HepG2 (cell line): ENCODE data around the gene HACD2. TPM values are rescaled to one million over a fixed set of nuclear protein-coding genes. Genes with fewer than 3 reads are reported as not detected.

Source experiments
- ATAC-seq: fragments of 200-7000 bp; cut with Tn5 transposase; 3 replicates; pipeline ENCODE4 v1.9.1; 2020; ENCODE audit warnings: mild to moderate bottlenecking, moderate library complexity
- BruUV-seq: library from RNA; stranded (reverse); fragments of 400-500 nt; replicated peaks from 2 replicates; lab custom pipeline; 2021; lab: Mats Ljungman, UMichigan
- CTCF ChIA-PET: fragments of 300-600 bp; formaldehyde crosslinking; extraction: SDS; loops from one replicate; lab custom pipeline; 2021; ENCODE audit warnings: low total read pairs, inconsistent platforms, low intra/inter-chr PET ratio; lab: Yijun Ruan, JAX
- POLR2A ChIA-PET: fragments of 350-600 bp; sonication (Branson Sonifier 250); formaldehyde crosslinking; loops from one replicate; lab custom pipeline; 2020; ENCODE audit warnings: antibody characterized with exemption, inconsistent platforms; lab: Yijun Ruan, JAX
- DNase-seq: peaks from one replicate; pipeline ENCODE4 v3.0.0-alpha.2; 2015; ENCODE audit warnings: low spot score
- FAIRE-seq: peaks from 3 replicates; lab custom pipeline; 2011; peaks lifted over from hg19 to GRCh38; lab: Jason Lieb, UNC
- H2AFZ ChIP-seq: one replicate; pipeline ENCODE4 v1.6.1; 2011; ENCODE audit warnings: low read length, inconsistent platforms
- H3K27ac ChIP-seq: fragments of 300-600 bp; 3 replicates; pipeline ENCODE4 v1.8.0; 2011; ENCODE audit warnings: mixed run types, mild to moderate bottlenecking, mixed read lengths, low read length, inconsistent platforms; ENCODE audit not compliant: insufficient read depth; ENCODE audit errors: extremely low read length
- H3K27me3 ChIP-seq, 2 experiments: fragments of 200-600 bp in 1 of 2; 2 replicates in 1 of 2; 3 replicates in 1 of 2; pipeline versions ENCODE4 v1.6.0 to v1.8.0; 2011; ENCODE audit warnings: low read length in 2 of 2, mild to moderate bottlenecking in 2 of 2, moderate library complexity in 2 of 2, inconsistent platforms in 1 of 2; ENCODE audit not compliant: insufficient read depth in 2 of 2, control insufficient read depth in 1 of 2
- H3K36me3 ChIP-seq, 2 experiments: fragments of 200-600 bp in 1 of 2; replicated peaks in 1 of 2; 2 replicates in 1 of 2; 3 replicates in 1 of 2; pipeline versions ENCODE4 v1.5.1 to v1.8.0; 2011; ENCODE audit warnings: low read length in 2 of 2, inconsistent platforms in 1 of 2; ENCODE audit not compliant: insufficient read depth in 2 of 2, control insufficient read depth in 1 of 2
- H3K4me1 ChIP-seq: 2 replicates; pipeline ENCODE4 v1.5.1; 2012; ENCODE audit warnings: low read length, inconsistent platforms; ENCODE audit not compliant: insufficient read depth
- H3K4me2 ChIP-seq: 2 replicates; pipeline ENCODE4 v1.6.0; 2011; ENCODE audit warnings: low read depth, low read length, inconsistent platforms
- H3K4me3 ChIP-seq, 3 experiments: fragments of 200-600 bp in 1 of 3; sonication (generic), shearing (Covaris generic) in 1 of 3; replicated peaks in 1 of 3; 2 replicates each; pipeline ENCODE4 v1.5.1; 2011 to 2016; ENCODE audit warnings: low read length in 3 of 3, inconsistent platforms in 2 of 3, low read depth in 2 of 3, mild to moderate bottlenecking in 2 of 3, control low read depth in 1 of 3, mixed read lengths in 1 of 3; ENCODE audit not compliant: insufficient read depth in 1 of 3
- H3K79me2 ChIP-seq: one replicate; pipeline ENCODE4 v1.6.1; 2011; ENCODE audit warnings: low read length, inconsistent platforms; ENCODE audit not compliant: insufficient read depth
- H3K9ac ChIP-seq: 2 replicates; pipeline ENCODE4 v1.6.0; 2011; ENCODE audit warnings: mild to moderate bottlenecking, low read depth, low read length, inconsistent platforms; ENCODE audit not compliant: insufficient read depth
- H3K9me3 ChIP-seq: 2 replicates; pipeline ENCODE4 v1.5.1; 2012; ENCODE audit warnings: mild to moderate bottlenecking, low read length
- H4K20me1 ChIP-seq: 2 replicates; pipeline ENCODE4 v1.6.0; 2011; ENCODE audit warnings: inconsistent platforms, mild to moderate bottlenecking, low read length, moderate library complexity; ENCODE audit not compliant: insufficient read depth
- MBNL3 ChIP-seq: fragments of 250-450 bp; sonication (Bioruptor Pico); conservative IDR thresholded peaks from 2 replicates; pipeline ENCODE4 v1.8.0; 2022; ENCODE audit warnings: mild to moderate bottlenecking, inconsistent platforms
- MYC ChIP-seq: sonication (generic); formaldehyde crosslinking; IDR thresholded peaks from 2 replicates; pipeline ENCODE4 v1.9.0; 2021; ENCODE audit warnings: missing genetic modification reagents, borderline replicate concordance
- NFRKB ChIP-seq: fragments of 450-650 bp; IDR thresholded peaks from 2 replicates; pipeline ENCODE4 v1.6.1; 2017
- POLR2G ChIP-seq: fragments of 200-400 bp; formaldehyde crosslinking; IDR thresholded peaks from 2 replicates; pipeline ENCODE4 v1.6.1; 2018; ENCODE audit warnings: mild to moderate bottlenecking, low read depth, low read length, moderate library complexity
- ZFP36 ChIP-seq: fragments of 150-350 bp; IDR thresholded peaks from 2 replicates; pipeline ENCODE4 v1.6.1; 2018; ENCODE audit warnings: borderline replicate concordance, low read length, low read depth; ENCODE audit not compliant: partially characterized antibody
- ZNF143 ChIP-seq: sonication (generic); formaldehyde crosslinking; IDR thresholded peaks from 2 replicates; pipeline ENCODE4 v1.4.0; 2020; ENCODE audit warnings: missing genetic modification reagents
- ZNF207 ChIP-seq: fragments of 450-650 bp; IDR thresholded peaks from 2 replicates; pipeline ENCODE4 v1.6.1; 2016; ENCODE audit warnings: antibody characterized with exemption, borderline replicate concordance
- ZNF367 ChIP-seq: sonication (generic); formaldehyde crosslinking; IDR thresholded peaks from 2 replicates; pipeline ENCODE4 v1.4.0; 2020; ENCODE audit warnings: missing genetic modification reagents, borderline replicate concordance
- ZNF615 ChIP-seq: sonication (generic); formaldehyde crosslinking; IDR thresholded peaks from 2 replicates; pipeline ENCODE4 v1.5.0; 2020; ENCODE audit warnings: mild to moderate bottlenecking, missing genetic modification reagents, borderline replicate concordance
- WGBS: methylation state at CpG from one replicate; pipeline ENCODE4 v1.1.6; 2017; ENCODE audit warnings: low lambda C conversion rate; 5-methylcytosine and 5-hydroxymethylcytosine counted together
- in situ Hi-C: cut with HindIII; loops from 2 replicates; pipeline ENCODE4 v1.10.0; 2017; ENCODE audit warnings: low pct_unique_long_range_greater_than_20kb; ENCODE audit not compliant: extremely low pct_ligation_motif_present
- intact Hi-C: fragments of 100-400 bp; cut with micrococcal nuclease; formaldehyde crosslinking; loops from one replicate; pipeline ENCODE4 v1.10.0; 2022; ENCODE audit not compliant: unreplicated experiment
- polyA plus RNA-seq, 8 experiments: library from polyadenylated mRNA; depleted of rRNA in 3 of 8; stranded (reverse) in 7 of 8; unstranded in 1 of 8; fragments of >200 nt; fragmentation: Illumina TruSeq in 4 of 8; extraction: Trizol in 4 of 8; gene quantifications; 2 replicates each; pipeline versions ENCODE4 v1.2.1 to v1.2.3, GENCODE V29; 2011 to 2016; ENCODE audit warnings: low read depth in 4 of 8, missing spikeins in 1 of 8, mixed read lengths in 1 of 8; ENCODE audit not compliant: insufficient read depth in 1 of 8
- total RNA-seq, 5 experiments: library from RNA; depleted of rRNA; stranded (reverse); fragments of >200 nt; fragmentation: Illumina TruSeq; extraction: Trizol; gene quantifications; 2 replicates each; pipeline ENCODE4 v1.2.3, GENCODE V29; 2016; ENCODE audit warnings: low read depth in 1 of 5
- TF ChIP-seq, protein P1 (sequence below): IDR thresholded peaks from 2 replicates; pipeline ENCODE4 v1.6.1; 2016; ENCODE audit warnings: mild to moderate bottlenecking
- TF ChIP-seq, protein P2 (sequence below): sonication (generic); formaldehyde crosslinking; IDR thresholded peaks from 2 replicates; pipeline ENCODE4 v1.5.1; 2020; ENCODE audit warnings: mild to moderate bottlenecking, missing genetic modification reagents, borderline replicate concordance
- TF ChIP-seq, protein P3 (sequence below): sonication (generic); formaldehyde crosslinking; IDR thresholded peaks from 2 replicates; pipeline ENCODE4 v1.4.0; 2020; ENCODE audit warnings: missing genetic modification reagents

The HACD2 gene
- total and polyA plus RNA-seq, 2 of the 13 experiments (the other 11 are each of a cell fraction or from before 2014, with no cell fraction given): 47.0 to 50.4 TPM

DNA sequence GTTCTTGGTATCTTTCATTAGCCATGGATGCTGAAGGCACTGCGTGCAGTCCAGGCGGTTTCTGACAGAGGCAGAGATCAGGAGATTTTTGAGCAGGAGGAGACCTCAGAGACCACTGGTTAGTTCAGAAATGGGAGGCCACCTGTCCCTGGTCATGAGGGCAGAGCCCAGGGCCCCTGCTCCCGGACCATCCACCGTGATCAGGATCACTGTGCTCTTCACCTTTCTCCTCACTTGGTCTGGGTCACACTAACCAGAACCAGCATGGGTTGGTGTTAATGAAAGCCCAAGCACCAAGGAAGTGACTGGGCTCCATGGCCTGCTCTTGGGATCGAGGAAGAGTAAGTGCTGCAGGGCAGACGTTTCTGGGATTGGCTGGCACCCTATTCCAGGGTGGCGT, 42.0 kb upstream of the HACD2 start:
- Histone ChIP-seq H3K9me3 (no peaks in the 10 kb centered on the region), H3K27me3 (no peaks in the 10 kb centered on the region), H2AFZ (no peak overlapping the region), H3K27ac (no peak overlapping the region), H3K79me2 (no peaks in the 10 kb centered on the region), H3K36me3 (peaks cover 13 to 47% of the 10 kb centered on the region in 2 experiments; a peak in 4 of 5 replicates), H3K9ac (no peak overlapping the region), H3K4me3 (no peak overlapping the region), H3K4me2 (no peak overlapping the region), H4K20me1 (no peaks in the 10 kb centered on the region), H3K4me1 (peaks cover 3% of the 10 kb centered on the region)
- WGBS: 100% methylated on average over 3 of the region's 7 CpGs
- no TSS peak for BruUV-seq
- intact Hi-C loops: no loop called here
- CTCF ChIA-PET: no interaction called here
- DNase-seq: no peak
- in situ Hi-C loops: no loop called here
- FAIRE-seq: no peak
- no peak for ATAC-seq
- TF ChIP-seq, protein P1, sequence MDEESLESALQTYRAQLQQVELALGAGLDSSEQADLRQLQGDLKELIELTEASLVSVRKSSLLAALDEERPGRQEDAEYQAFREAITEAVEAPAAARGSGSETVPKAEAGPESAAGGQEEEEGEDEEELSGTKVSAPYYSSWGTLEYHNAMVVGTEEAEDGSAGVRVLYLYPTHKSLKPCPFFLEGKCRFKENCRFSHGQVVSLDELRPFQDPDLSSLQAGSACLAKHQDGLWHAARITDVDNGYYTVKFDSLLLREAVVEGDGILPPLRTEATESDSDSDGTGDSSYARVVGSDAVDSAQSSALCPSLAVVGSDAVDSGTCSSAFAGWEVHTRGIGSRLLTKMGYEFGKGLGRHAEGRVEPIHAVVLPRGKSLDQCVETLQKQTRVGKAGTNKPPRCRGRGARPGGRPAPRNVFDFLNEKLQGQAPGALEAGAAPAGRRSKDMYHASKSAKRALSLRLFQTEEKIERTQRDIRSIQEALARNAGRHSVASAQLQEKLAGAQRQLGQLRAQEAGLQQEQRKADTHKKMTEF (CRISPR knock-in tag): no peak
- TF ChIP-seq ZNF207 (no peak), ZFP36 (no peak), ZNF367 (no peak), MYC (no peak), POLR2G (no peak), MBNL3 (no peak), NFRKB (no peak), ZNF615 (CRISPR knock-in tag) (no peak), ZNF143 (CRISPR knock-in tag) (no peak)
- TF ChIP-seq, protein P2, sequence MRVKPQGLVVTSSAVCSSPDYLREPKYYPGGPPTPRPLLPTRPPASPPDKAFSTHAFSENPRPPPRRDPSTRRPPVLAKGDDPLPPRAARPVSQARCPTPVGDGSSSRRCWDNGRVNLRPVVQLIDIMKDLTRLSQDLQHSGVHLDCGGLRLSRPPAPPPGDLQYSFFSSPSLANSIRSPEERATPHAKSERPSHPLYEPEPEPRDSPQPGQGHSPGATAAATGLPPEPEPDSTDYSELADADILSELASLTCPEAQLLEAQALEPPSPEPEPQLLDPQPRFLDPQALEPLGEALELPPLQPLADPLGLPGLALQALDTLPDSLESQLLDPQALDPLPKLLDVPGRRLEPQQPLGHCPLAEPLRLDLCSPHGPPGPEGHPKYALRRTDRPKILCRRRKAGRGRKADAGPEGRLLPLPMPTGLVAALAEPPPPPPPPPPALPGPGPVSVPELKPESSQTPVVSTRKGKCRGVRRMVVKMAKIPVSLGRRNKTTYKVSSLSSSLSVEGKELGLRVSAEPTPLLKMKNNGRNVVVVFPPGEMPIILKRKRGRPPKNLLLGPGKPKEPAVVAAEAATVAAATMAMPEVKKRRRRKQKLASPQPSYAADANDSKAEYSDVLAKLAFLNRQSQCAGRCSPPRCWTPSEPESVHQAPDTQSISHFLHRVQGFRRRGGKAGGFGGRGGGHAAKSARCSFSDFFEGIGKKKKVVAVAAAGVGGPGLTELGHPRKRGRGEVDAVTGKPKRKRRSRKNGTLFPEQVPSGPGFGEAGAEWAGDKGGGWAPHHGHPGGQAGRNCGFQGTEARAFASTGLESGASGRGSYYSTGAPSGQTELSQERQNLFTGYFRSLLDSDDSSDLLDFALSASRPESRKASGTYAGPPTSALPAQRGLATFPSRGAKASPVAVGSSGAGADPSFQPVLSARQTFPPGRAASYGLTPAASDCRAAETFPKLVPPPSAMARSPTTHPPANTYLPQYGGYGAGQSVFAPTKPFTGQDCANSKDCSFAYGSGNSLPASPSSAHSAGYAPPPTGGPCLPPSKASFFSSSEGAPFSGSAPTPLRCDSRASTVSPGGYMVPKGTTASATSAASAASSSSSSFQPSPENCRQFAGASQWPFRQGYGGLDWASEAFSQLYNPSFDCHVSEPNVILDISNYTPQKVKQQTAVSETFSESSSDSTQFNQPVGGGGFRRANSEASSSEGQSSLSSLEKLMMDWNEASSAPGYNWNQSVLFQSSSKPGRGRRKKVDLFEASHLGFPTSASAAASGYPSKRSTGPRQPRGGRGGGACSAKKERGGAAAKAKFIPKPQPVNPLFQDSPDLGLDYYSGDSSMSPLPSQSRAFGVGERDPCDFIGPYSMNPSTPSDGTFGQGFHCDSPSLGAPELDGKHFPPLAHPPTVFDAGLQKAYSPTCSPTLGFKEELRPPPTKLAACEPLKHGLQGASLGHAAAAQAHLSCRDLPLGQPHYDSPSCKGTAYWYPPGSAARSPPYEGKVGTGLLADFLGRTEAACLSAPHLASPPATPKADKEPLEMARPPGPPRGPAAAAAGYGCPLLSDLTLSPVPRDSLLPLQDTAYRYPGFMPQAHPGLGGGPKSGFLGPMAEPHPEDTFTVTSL: no peak
- TF ChIP-seq, protein P3, sequence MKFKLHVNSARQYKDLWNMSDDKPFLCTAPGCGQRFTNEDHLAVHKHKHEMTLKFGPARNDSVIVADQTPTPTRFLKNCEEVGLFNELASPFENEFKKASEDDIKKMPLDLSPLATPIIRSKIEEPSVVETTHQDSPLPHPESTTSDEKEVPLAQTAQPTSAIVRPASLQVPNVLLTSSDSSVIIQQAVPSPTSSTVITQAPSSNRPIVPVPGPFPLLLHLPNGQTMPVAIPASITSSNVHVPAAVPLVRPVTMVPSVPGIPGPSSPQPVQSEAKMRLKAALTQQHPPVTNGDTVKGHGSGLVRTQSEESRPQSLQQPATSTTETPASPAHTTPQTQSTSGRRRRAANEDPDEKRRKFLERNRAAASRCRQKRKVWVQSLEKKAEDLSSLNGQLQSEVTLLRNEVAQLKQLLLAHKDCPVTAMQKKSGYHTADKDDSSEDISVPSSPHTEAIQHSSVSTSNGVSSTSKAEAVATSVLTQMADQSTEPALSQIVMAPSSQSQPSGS (CRISPR knock-in tag): no peak
- POLR2A ChIA-PET: no interaction called here
